HG02943 (cell line): ENCODE data around the gene ITGB1BP1.

Source experiments
- ATAC-seq: cut with Tn5 transposase; IDR thresholded peaks from one replicate; pipeline ENCODE4 v1.9.1; 2021; ENCODE audit warnings: mild to moderate bottlenecking, low read depth, moderate library complexity; ENCODE audit not compliant: unreplicated experiment

Gene ITGB1BP1

GRCh38 chr2:9380702-9381628, 42.4 kb downstream of the ITGB1BP1 start:
- no peak for ATAC-seq

GRCh38 chr2:9379391-9379755, 44.0 kb downstream of the ITGB1BP1 start:
- ATAC-seq = no peak

- ATAC-seq = no peak
Measured at GRCh38 chr2:9378433-9379390, 44.6 kb downstream of the ITGB1BP1 start.

- no peak for ATAC-seq
Measured at GRCh38 chr2:9377461-9378097, 45.7 kb downstream of the ITGB1BP1 start.

- ATAC-seq = no peak
Measured at GRCh38 chr2:9375857-9376428, 47.4 kb downstream of the ITGB1BP1 start.

- ATAC-seq = no peak
Measured at GRCh38 chr2:9374071-9374730, 49.1 kb downstream of the ITGB1BP1 start.

- no peak for ATAC-seq
Measured at GRCh38 chr2:9373476-9373875, 49.9 kb downstream of the ITGB1BP1 start.

GRCh38 chr2:9373047-9373446, 50.3 kb downstream of the ITGB1BP1 start:
- ATAC-seq = no peak

- no peak for ATAC-seq
Measured at GRCh38 chr2:9370746-9371145, 52.6 kb downstream of the ITGB1BP1 start.

GRCh38 chr2:9366026-9366425, 57.3 kb downstream of the ITGB1BP1 start:
- no peak for ATAC-seq

GRCh38 chr2:9365498-9366019, 57.8 kb downstream of the ITGB1BP1 start:
- no peak for ATAC-seq

- no peak for ATAC-seq
Measured at GRCh38 chr2:9364791-9365497, 58.4 kb downstream of the ITGB1BP1 start.

GRCh38 chr2:9364373-9364772, 59.0 kb downstream of the ITGB1BP1 start:
- no peak for ATAC-seq

- no peak for ATAC-seq
Measured at GRCh38 chr2:9360701-9361100, 62.6 kb downstream of the ITGB1BP1 start.

- ATAC-seq = no peak
Measured at GRCh38 chr2:9360110-9360509, 63.2 kb downstream of the ITGB1BP1 start.

- ATAC-seq = no peak
Measured at GRCh38 chr2:9359463-9359862, 63.9 kb downstream of the ITGB1BP1 start.

GRCh38 chr2:9358846-9359245, 64.5 kb downstream of the ITGB1BP1 start:
- ATAC-seq = no peak

GRCh38 chr2:9356261-9356660, 67.1 kb downstream of the ITGB1BP1 start:
- ATAC-seq = no peak

GRCh38 chr2:9355716-9356115, 67.6 kb downstream of the ITGB1BP1 start:
- no peak for ATAC-seq
